PC-3 (cell line): ENCODE results near the gene MLN.

Experiments used
- CTCF ChIP-seq: fragments of 300-600 bp; sonication (generic); conservative IDR thresholded peaks from 2 replicates; pipeline ENCODE4 v1.5.1; 2017; ENCODE audit warnings: antibody characterized with exemption, low read depth, mild to moderate bottlenecking, low read length
- EZH2 ChIP-seq: fragments of 300-600 bp; sonication (generic); IDR thresholded peaks from one replicate; pipeline ENCODE4 v1.6.1; 2017; ENCODE audit warnings: antibody characterized with exemption, mild to moderate bottlenecking, low read length; ENCODE audit not compliant: unreplicated experiment
- EZH2phosphoT487 ChIP-seq: fragments of 300-600 bp; sonication (generic); IDR thresholded peaks from 2 replicates; pipeline ENCODE4 v1.6.1; 2018; ENCODE audit warnings: mild to moderate bottlenecking, antibody characterized with exemption, low read length, borderline replicate concordance

- no peak for TF ChIP-seq CTCF
- TF ChIP-seq EZH2phosphoT487, result no peak
- no peak for TF ChIP-seq EZH2
These were observed 36.6 kb downstream of the MLN start for GRCh38 chr6:33766921-33767907.
